Mesenteric fat pad (tissue), 1 donor: ENCODE results near the gene ELP4. TPM values are rescaled to one million over a fixed set of nuclear protein-coding genes. Genes with fewer than 3 reads are reported as not detected.
"Not testable (repeated sequence)": the region's sequence is repeated elsewhere in the genome, so short reads cannot be mapped to it uniquely, and the experiment has no call there.

Source experiments
- DNase-seq: peaks from one replicate; pipeline ENCODE4 v3.0.0-alpha.2; 2020; ENCODE audit warnings: low spot score
- total RNA-seq: library from RNA; stranded (reverse); fragmentation: NEBNext Ultra II Directional; extraction: Animal tissue kit (Norgen Biotek cat#: 25700); gene quantifications from one replicate; pipeline ENCODE4 v1.2.1, GENCODE V29; 2021
- donor health status: DM: yes; HTN: yes; CAD: no.

The ELP4 gene
- total RNA-seq, 1 donor from 2014 or later, result 16.4 TPM

GRCh38 chr11:31535479-31535878, 25.9 kb downstream of the ELP4 start:
- no peak for DNase-seq

GRCh38 chr11:31542862-31543261, 33.3 kb downstream of the ELP4 start:
- DNase-seq, result no peak

GRCh38 chr11:31555938-31556337, 46.4 kb downstream of the ELP4 start:
- DNase-seq, result no peak

- no peak for DNase-seq
Observed at GRCh38 chr11:31558001-31558400, 48.4 kb downstream of the ELP4 start.

- no peak for DNase-seq
Observed at GRCh38 chr11:31560842-31561476, 51.4 kb downstream of the ELP4 start.

- not testable (repeated sequence) for DNase-seq
Observed at GRCh38 chr11:31564517-31564916, 55.0 kb downstream of the ELP4 start.

- DNase-seq, result not testable (repeated sequence)
Observed at GRCh38 chr11:31574133-31574532, 64.6 kb downstream of the ELP4 start.

GRCh38 chr11:31575764-31576163, 66.2 kb downstream of the ELP4 start:
- DNase-seq, result not testable (repeated sequence)

GRCh38 chr11:31579412-31579811, 69.8 kb downstream of the ELP4 start:
- DNase-seq, result not testable (repeated sequence)

- DNase-seq, result no peak
Observed at GRCh38 chr11:31582697-31583096, 73.1 kb downstream of the ELP4 start.

GRCh38 chr11:31598454-31598853, 88.9 kb downstream of the ELP4 start:
- no peak for DNase-seq

GRCh38 chr11:31601635-31602282, 92.2 kb downstream of the ELP4 start:
- DNase-seq, result no peak

GRCh38 chr11:31606893-31607292, 97.3 kb downstream of the ELP4 start:
- DNase-seq, result no peak

- DNase-seq, result no peak
Observed at GRCh38 chr11:31607914-31608313, 98.3 kb downstream of the ELP4 start.

- DNase-seq, result no peak
Observed at GRCh38 chr11:31608995-31609394, 99.4 kb downstream of the ELP4 start.

GRCh38 chr11:31610544-31610943, 101.0 kb downstream of the ELP4 start:
- no peak for DNase-seq

- DNase-seq, result no peak
Observed at GRCh38 chr11:31617246-31617645, 107.7 kb downstream of the ELP4 start.

GRCh38 chr11:31619980-31620379, 110.4 kb downstream of the ELP4 start:
- DNase-seq, result no peak

GRCh38 chr11:31620434-31620833, 110.9 kb downstream of the ELP4 start:
- no peak for DNase-seq

- no peak for DNase-seq
Observed at GRCh38 chr11:31625868-31626267, 116.3 kb downstream of the ELP4 start.

GRCh38 chr11:31628111-31628510, 118.5 kb downstream of the ELP4 start:
- no peak for DNase-seq

GRCh38 chr11:31636983-31637382, 127.4 kb downstream of the ELP4 start:
- no peak for DNase-seq

- no peak for DNase-seq
Observed at GRCh38 chr11:31640611-31641010, 131.0 kb downstream of the ELP4 start.
